ENCODE measurements around the gene KRT33A. TPM values are rescaled to one million over a fixed set of nuclear protein-coding genes. Genes with fewer than 3 reads are reported as not detected.

The KRT33A gene
- total and polyA plus RNA-seq, 5 donors: not detected

DNA sequence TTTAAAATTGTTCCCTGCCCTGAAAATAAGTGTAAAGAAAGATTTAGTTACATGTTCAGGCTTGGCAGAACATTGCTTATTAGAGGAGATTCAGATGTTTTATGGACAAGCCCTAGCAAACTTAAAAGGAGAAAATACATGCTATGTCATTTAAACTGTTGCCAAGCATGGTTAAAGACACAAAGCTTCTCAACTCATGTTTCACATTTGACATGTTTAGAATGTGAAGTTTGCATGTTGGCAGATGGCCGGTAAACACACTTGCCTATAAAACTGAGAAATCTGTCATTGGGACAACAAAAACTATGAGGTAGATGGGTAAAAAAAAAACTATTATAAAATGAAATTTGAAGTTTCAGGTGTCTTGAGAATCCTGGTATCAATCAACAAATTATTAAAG is 53.8 kb downstream of the KRT33A start:
- H3K4me1 ChIP-seq (ENCODE audit: control insufficient read depth, insufficient read depth, low read length): no peaks in the 10 kb centered on the region
- WGBS: 90% methylated on average over 1 of the region's 1 CpG
- no peaks in the 10 kb centered on the region for H3K27me3 ChIP-seq (ENCODE audit: control insufficient read depth, insufficient read depth)
- intact Hi-C loops (cut with DNase I): no loop called here
- H3K9me3 ChIP-seq (ENCODE audit: control insufficient read depth, low read length): no peaks in the 10 kb centered on the region
- DNase-seq (no peak), ATAC-seq (no peak)
- H3K27ac ChIP-seq (ENCODE audit: low read length): no peak overlapping the region
- H3K4me3 ChIP-seq (ENCODE audit: low read length): no peak overlapping the region

Other genes starting within 250 kb of the KRT33A start
Only the 30 nearest of the 34 such genes appear.
- gene KRTAP4-12, start 226.6 kb downstream of the KRT33A start, total RNA-seq: not detected
- not detected for gene KRTAP4-12, start 226.6 kb downstream of the KRT33A start, polyA plus RNA-seq
- gene KRTAP4-6, start 210.3 kb downstream of the KRT33A start, total RNA-seq: not detected
- gene KRTAP4-6, start 210.3 kb downstream of the KRT33A start, polyA plus RNA-seq: not detected
- not detected for gene KRTAP4-5, start 201.0 kb downstream of the KRT33A start, total RNA-seq
- not detected for gene KRTAP4-5, start 201.0 kb downstream of the KRT33A start, polyA plus RNA-seq
- not detected for gene KRTAP4-4, start 190.1 kb downstream of the KRT33A start, total RNA-seq
- gene KRTAP4-4, start 190.1 kb downstream of the KRT33A start, polyA plus RNA-seq: not detected
- gene KRTAP4-3, start 182.6 kb downstream of the KRT33A start, total RNA-seq: not detected
- gene KRTAP4-3, start 182.6 kb downstream of the KRT33A start, polyA plus RNA-seq: not detected
- gene KRTAP4-2, start 172.6 kb downstream of the KRT33A start, total RNA-seq: not detected
- gene KRTAP4-2, start 172.6 kb downstream of the KRT33A start, polyA plus RNA-seq: not detected
- not detected for gene KRTAP4-1, start 165.9 kb downstream of the KRT33A start, total RNA-seq
- gene KRTAP4-1, start 165.9 kb downstream of the KRT33A start, polyA plus RNA-seq: not detected
- not detected for gene KRTAP9-1, start 160.9 kb downstream of the KRT33A start, total RNA-seq
- not detected for gene KRTAP9-1, start 160.9 kb downstream of the KRT33A start, polyA plus RNA-seq
- gene KRTAP9-2, start 124.2 kb downstream of the KRT33A start, total RNA-seq: not detected
- gene KRTAP9-2, start 124.2 kb downstream of the KRT33A start, polyA plus RNA-seq: not detected
- not detected for gene KRTAP9-3, start 118.4 kb downstream of the KRT33A start, total RNA-seq
- not detected for gene KRTAP9-3, start 118.4 kb downstream of the KRT33A start, polyA plus RNA-seq
- gene KRTAP9-8, start 112.8 kb downstream of the KRT33A start, total RNA-seq: not detected
- not detected for gene KRTAP9-8, start 112.8 kb downstream of the KRT33A start, polyA plus RNA-seq
- gene KRTAP9-4, start 101.1 kb downstream of the KRT33A start, total RNA-seq: not detected
- not detected for gene KRTAP9-4, start 101.1 kb downstream of the KRT33A start, polyA plus RNA-seq
- gene KRTAP9-9, start 95.4 kb downstream of the KRT33A start, total RNA-seq: not detected
- gene KRTAP9-9, start 95.4 kb downstream of the KRT33A start, polyA plus RNA-seq: not detected
- not detected for gene KRTAP9-6, start 85.5 kb downstream of the KRT33A start, total RNA-seq
- not detected for gene KRTAP9-6, start 85.5 kb downstream of the KRT33A start, polyA plus RNA-seq
- not detected for gene KRTAP9-7, start 75.1 kb downstream of the KRT33A start, total RNA-seq
- gene KRTAP9-7, start 75.1 kb downstream of the KRT33A start, polyA plus RNA-seq: not detected
- gene KRTAP29-1, start 48.0 kb downstream of the KRT33A start, total RNA-seq: not detected
- not detected for gene KRTAP29-1, start 48.0 kb downstream of the KRT33A start, polyA plus RNA-seq
- gene KRTAP16-1, start 41.5 kb downstream of the KRT33A start, total RNA-seq: not detected
- gene KRTAP16-1, start 41.5 kb downstream of the KRT33A start, polyA plus RNA-seq: not detected
- gene KRTAP17-1, start 35.1 kb downstream of the KRT33A start, total RNA-seq: not detected
- gene KRTAP17-1, start 35.1 kb downstream of the KRT33A start, polyA plus RNA-seq: not detected
- gene KRT33B, start 19.0 kb upstream of the KRT33A start, total RNA-seq: not detected
- gene KRT33B, start 19.0 kb upstream of the KRT33A start, polyA plus RNA-seq: not detected
- gene KRT34, start 31.5 kb upstream of the KRT33A start, total RNA-seq: not detected
- not detected for gene KRT34, start 31.5 kb upstream of the KRT33A start, polyA plus RNA-seq
- gene KRT31, start 46.8 kb upstream of the KRT33A start, total RNA-seq: not detected
- gene KRT31, start 46.8 kb upstream of the KRT33A start, polyA plus RNA-seq: not detected
- not detected for gene KRT37, start 73.8 kb upstream of the KRT33A start, total RNA-seq
- gene KRT37, start 73.8 kb upstream of the KRT33A start, polyA plus RNA-seq: not detected
- gene KRT38, start 90.2 kb upstream of the KRT33A start, total RNA-seq: not detected
- gene KRT38, start 90.2 kb upstream of the KRT33A start, polyA plus RNA-seq: not detected
- gene KRT32, start 116.6 kb upstream of the KRT33A start, total RNA-seq: not detected
- not detected for gene KRT32, start 116.6 kb upstream of the KRT33A start, polyA plus RNA-seq
- gene KRT35, start 130.3 kb upstream of the KRT33A start, total RNA-seq: not detected
- not detected for gene KRT35, start 130.3 kb upstream of the KRT33A start, polyA plus RNA-seq
- gene KRT36, start 139.1 kb upstream of the KRT33A start, total RNA-seq: not detected
- gene KRT36, start 139.1 kb upstream of the KRT33A start, polyA plus RNA-seq: not detected
- not detected for gene KRT13, start 154.8 kb upstream of the KRT33A start, total RNA-seq
- 2.1 TPM for gene KRT13, start 154.8 kb upstream of the KRT33A start, polyA plus RNA-seq
- gene KRT15, start 168.1 kb upstream of the KRT33A start, total RNA-seq: under 1 TPM in 1 of 4 donors, not detected in 3; 0.11 TPM
- not detected for gene KRT15, start 168.1 kb upstream of the KRT33A start, polyA plus RNA-seq
- gene KRT19, start 177.5 kb upstream of the KRT33A start, total RNA-seq: 1 to 10 TPM; 2.1 to 3.5 (median 3.0) TPM
- 0.72 TPM for gene KRT19, start 177.5 kb upstream of the KRT33A start, polyA plus RNA-seq
- gene KRT9, start 221.2 kb upstream of the KRT33A start, total RNA-seq: not detected
- not detected for gene KRT9, start 221.2 kb upstream of the KRT33A start, polyA plus RNA-seq